HG03025 (cell line): ENCODE results near the gene ESRRB.
"Not testable (repeated sequence)": the region's sequence is repeated elsewhere in the genome, so short reads cannot be mapped to it uniquely, and the experiment has no call there.

Source experiments
- ATAC-seq: cut with Tn5 transposase; IDR thresholded peaks from one replicate; pipeline ENCODE4 v1.9.1; 2021; ENCODE audit warnings: mild to moderate bottlenecking, moderate library complexity; ENCODE audit not compliant: unreplicated experiment, low FRiP score

ESRRB gene

DNA sequence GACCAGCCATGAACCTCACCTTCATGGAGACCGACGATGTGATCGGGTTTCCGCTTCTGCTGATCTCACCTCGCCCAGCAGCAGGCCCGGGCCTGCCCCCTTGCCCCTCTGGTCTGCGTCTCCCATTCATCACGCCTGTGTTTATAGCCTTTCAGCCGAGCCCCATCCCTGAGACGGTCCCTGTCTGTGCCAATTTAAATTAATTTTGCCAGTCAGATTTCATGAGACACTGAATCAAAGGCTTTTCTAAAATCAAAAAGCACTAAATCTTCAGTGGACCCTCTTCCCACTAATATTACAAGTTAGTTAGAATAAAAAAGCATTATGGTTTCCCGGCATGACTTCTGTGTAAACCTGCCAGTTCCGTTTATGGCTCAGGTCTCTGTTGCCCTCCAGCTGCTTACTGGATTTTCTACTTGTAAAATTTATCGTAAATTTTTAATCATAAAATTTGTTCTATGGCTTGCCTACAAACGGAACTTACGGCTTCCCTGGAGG lies 155.9 kb downstream of the ESRRB start:
- ATAC-seq, result no peak

DNA sequence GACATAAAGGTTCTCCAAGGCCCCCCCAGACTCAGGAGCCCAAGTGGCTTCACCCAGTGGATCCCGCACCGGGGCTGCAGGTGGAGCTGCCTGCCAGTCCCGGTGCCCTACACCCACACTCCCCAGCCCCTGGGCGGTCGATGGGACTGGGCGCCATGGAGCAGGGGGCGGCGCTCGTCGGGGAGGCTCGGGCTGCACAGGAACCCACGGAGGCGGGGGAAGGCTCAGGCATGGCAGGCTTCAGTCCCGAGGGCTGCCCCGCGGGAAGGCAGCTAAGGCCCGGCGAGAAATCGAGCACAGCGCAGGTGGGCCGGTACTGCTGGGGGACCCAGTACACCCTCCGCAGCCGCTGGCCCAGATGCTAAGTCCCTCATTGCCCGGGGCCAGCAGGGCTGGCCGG lies 160.7 kb downstream of the ESRRB start:
- not testable (repeated sequence) for ATAC-seq

DNA sequence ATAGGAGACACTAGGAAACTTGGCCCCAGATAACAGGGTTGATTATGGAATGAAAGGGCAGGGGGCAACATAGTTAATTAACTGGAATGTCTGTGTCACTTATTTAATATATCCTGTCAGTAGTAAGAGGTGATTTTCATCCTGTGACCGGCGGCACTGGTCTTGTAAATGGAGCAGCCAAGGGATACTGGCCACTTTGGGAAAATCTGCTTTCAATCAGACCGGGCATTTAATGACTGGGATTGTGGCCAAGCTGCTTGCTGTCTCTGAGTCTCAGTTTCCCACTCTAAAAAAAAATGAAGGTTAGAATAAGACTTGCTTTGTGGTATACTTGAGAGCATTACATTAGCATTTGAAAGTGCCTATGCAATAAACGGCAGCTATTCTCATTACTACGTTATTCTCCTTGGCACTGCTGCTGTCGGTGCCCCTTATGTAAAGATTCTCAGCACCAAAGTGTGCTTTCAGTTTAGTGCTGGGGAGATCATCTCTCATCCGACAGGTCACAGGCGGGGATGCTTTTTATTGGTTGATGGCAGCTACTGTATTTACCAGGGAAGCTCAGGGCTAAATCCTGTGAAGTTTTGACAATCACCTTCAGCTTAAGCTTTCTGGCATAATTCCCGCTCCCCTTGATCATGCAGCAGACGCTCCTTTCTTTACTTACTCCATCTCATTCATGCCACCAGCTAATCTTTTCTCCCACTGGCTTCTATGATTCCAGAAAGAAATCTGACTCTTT lies 162.1 kb downstream of the ESRRB start:
- ATAC-seq, result no peak

GRCh38 chr14:76538648-76539008 lies 162.7 kb downstream of the ESRRB start:
- no peak for ATAC-seq

DNA sequence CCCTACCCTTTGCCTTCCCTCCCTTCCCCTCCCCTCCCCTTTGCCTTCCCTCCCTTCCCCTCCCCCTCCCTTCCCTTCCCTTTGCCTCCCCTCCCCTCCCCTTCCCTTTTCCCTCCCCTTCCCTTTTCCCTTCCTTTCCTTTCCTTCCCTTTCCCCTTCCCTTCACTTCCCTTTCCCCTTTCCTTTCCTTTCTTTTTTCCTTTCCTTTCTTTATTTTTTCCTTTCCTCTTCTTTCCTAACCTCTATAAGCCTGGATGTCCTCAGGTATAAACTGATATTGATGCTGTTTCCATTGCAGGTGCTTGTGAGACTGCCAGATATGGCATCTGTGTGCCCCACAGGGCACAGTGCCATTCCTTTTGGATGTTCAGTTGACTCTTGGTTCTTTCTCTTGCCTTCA lies 163.2 kb downstream of the ESRRB start:
- ATAC-seq, result no peak

DNA sequence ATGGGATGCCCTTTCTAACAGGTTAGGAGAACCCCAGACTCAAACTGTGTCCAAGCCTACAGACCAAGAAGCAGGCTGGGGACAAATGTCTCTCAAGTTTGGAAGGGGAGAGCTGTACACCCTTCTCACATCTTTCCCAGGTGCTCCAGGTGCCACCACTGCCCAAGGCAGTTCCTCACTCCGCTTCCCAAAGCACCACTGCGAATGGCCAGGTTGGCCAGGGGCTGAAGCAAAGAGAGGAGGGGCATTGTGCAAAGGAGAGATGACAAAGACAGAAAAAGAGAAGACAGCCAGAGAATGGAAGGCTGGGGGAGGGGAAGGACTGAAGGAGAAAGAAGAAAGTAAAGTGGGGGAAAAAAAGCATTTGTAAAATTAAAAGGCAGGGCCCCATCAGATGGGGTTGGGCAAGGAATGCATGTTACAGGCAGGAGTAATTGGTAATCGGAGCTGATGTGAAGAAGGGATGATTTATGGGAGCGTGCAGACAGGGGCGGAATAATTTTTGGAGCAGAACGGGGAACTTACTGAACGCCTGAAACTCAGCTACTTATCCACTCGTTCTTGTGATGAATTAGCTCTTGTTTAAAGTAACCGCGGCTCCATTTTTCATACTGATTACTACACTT lies 165.8 kb downstream of the ESRRB start:
- ATAC-seq, result no peak

- no peak for ATAC-seq
Observed at GRCh38 chr14:76546426-76547221, 170.7 kb downstream of the ESRRB start.

DNA sequence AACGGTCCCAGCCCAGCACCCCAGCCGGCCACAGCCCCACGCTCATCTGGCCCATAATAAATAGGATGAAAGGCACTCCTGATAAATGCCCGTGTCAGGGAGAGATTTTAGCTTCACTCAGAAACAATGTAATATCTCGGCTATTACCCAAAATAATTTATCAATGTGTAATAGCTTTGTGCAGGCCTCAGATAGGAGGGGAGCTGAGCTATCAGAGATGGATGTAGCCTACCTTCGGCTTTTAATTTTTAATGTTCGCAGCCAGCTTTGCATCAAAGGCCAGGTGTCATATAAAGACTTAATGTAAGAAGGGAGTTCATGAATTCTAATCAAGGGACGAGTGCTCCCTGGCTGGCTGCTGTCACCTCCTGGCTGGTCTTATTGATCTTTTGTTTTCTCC lies 171.9 kb downstream of the ESRRB start:
- no peak for ATAC-seq

- ATAC-seq, result no peak
Observed at GRCh38 chr14:76550534-76550933, 174.6 kb downstream of the ESRRB start.

- no peak for ATAC-seq
Observed at GRCh38 chr14:76551116-76551515, 175.2 kb downstream of the ESRRB start.
